IMR-90 (cell line): ENCODE data around the gene SPTBN5. TPM values are rescaled to one million over a fixed set of nuclear protein-coding genes. Genes with fewer than 3 reads are reported as not detected.

ENCODE experiments used
- ATAC-seq: fragments of 200-7000 bp; cut with Tn5 transposase; 2 replicates; pipeline ENCODE4 v1.9.1; 2020; ENCODE audit warnings: low read depth, mild to moderate bottlenecking, moderate library complexity
- BruUV-seq: library from RNA; stranded (reverse); fragments of 400-500 nt; replicated peaks from 2 replicates; lab custom pipeline; 2021; lab: Mats Ljungman, UMichigan
- CTCF ChIA-PET: fragments of 300-600 bp; formaldehyde crosslinking; extraction: SDS; loops from one replicate; lab custom pipeline; 2021; ENCODE audit warnings: antibody characterized with exemption; lab: Yijun Ruan, JAX
- POLR2A ChIA-PET: fragments of 300-600 bp; sonication (Branson Sonifier 250); formaldehyde crosslinking; loops from one replicate; lab custom pipeline; 2022; ENCODE audit warnings: antibody characterized with exemption; ENCODE audit not compliant: unreplicated experiment; lab: Charles Lee
- DNase-seq: peaks from one replicate; pipeline ENCODE4 v3.0.0; 2013
- H2AFZ ChIP-seq: replicated peaks from 2 replicates; pipeline ENCODE3; 2013; ENCODE audit warnings: low read length, mild to moderate bottlenecking; ENCODE audit not compliant: poor library complexity
- H2AK5ac ChIP-seq: 2 replicates; pipeline ENCODE4 v1.6.1; 2013; ENCODE audit warnings: low read depth, low read length, inconsistent platforms
- H2AK9ac ChIP-seq: replicated peaks from 2 replicates; pipeline ENCODE3; 2013; ENCODE audit warnings: mild to moderate bottlenecking, low read depth, low read length, moderate library complexity; ENCODE audit not compliant: poor library complexity
- H2BK120ac ChIP-seq: 2 replicates; pipeline ENCODE4 v1.6.1; 2013; ENCODE audit warnings: low read depth, low read length, inconsistent platforms
- H2BK15ac ChIP-seq: 3 replicates; pipeline ENCODE4 v1.6.1; 2013; ENCODE audit warnings: low read depth, low read length, inconsistent platforms
- H2BK20ac ChIP-seq: 2 replicates; pipeline ENCODE4 v1.6.1; 2013; ENCODE audit warnings: low read depth, mild to moderate bottlenecking, inconsistent platforms, low read length, moderate library complexity
- H2BK5ac ChIP-seq: 2 replicates; pipeline ENCODE4 v1.6.1; 2013; ENCODE audit warnings: mild to moderate bottlenecking, low read depth, low read length, inconsistent platforms; ENCODE audit not compliant: poor library complexity, severe bottlenecking
- H3K14ac ChIP-seq: replicated peaks from 2 replicates; pipeline ENCODE4 v1.6.1; 2013; ENCODE audit warnings: low read depth, low read length, inconsistent platforms
- H3K18ac ChIP-seq: 2 replicates; pipeline ENCODE4 v1.6.1; 2013; ENCODE audit warnings: low read depth, low read length, control low read depth
- H3K23ac ChIP-seq: 2 replicates; pipeline ENCODE4 v1.6.1; 2013; ENCODE audit warnings: low read depth, low read length, inconsistent platforms
- H3K27ac ChIP-seq: 2 replicates; pipeline ENCODE4 v1.5.1; 2013; ENCODE audit warnings: mild to moderate bottlenecking, control low read depth, low read length; ENCODE audit not compliant: insufficient read depth
- H3K27me3 ChIP-seq: 2 replicates; pipeline ENCODE4 v1.6.1; 2013; ENCODE audit warnings: low read length; ENCODE audit not compliant: control insufficient read depth, insufficient read depth
- H3K36me3 ChIP-seq: 2 replicates; pipeline ENCODE4 v1.6.1; 2013; ENCODE audit warnings: low read length, mixed read lengths; ENCODE audit not compliant: control insufficient read depth, insufficient read depth
- H3K4ac ChIP-seq: 2 replicates; pipeline ENCODE4 v1.6.1; 2013; ENCODE audit warnings: low read depth, low read length, inconsistent platforms
- H3K4me1 ChIP-seq: 2 replicates; pipeline ENCODE4 v1.6.1; 2013; ENCODE audit warnings: low read length, mixed read lengths; ENCODE audit not compliant: control insufficient read depth, insufficient read depth
- H3K4me2 ChIP-seq: 2 replicates; pipeline ENCODE4 v1.6.1; 2013; ENCODE audit warnings: low read depth, mild to moderate bottlenecking, control low read depth, low read length, moderate library complexity
- H3K4me3 ChIP-seq: 2 replicates; pipeline ENCODE4 v1.5.1; 2013; ENCODE audit warnings: low read depth, mild to moderate bottlenecking, control low read depth, low read length, moderate library complexity; ENCODE audit not compliant: insufficient read depth
- H3K56ac ChIP-seq: 2 replicates; pipeline ENCODE4 v1.6.1; 2013; ENCODE audit warnings: low read length, inconsistent platforms; ENCODE audit not compliant: insufficient read depth; ENCODE audit errors: extremely low read depth
- H3K79me1 ChIP-seq, 2 experiments: 2 replicates each; pipeline ENCODE4 v1.6.1; 2013; ENCODE audit warnings: low read length in 2 of 2, inconsistent platforms in 1 of 2, low read depth in 1 of 2
- H3K9ac ChIP-seq: 2 replicates; pipeline ENCODE4 v1.6.1; 2013; ENCODE audit warnings: low read depth, low read length, control low read depth
- H3K9me1 ChIP-seq: 2 replicates; pipeline ENCODE4 v1.6.1; 2013; ENCODE audit warnings: low read length, inconsistent platforms; ENCODE audit not compliant: insufficient read depth
- H3K9me3 ChIP-seq: 2 replicates; pipeline ENCODE4 v1.6.1; 2013; ENCODE audit warnings: low read length; ENCODE audit not compliant: control insufficient read depth, insufficient read depth
- H4K20me1 ChIP-seq: 2 replicates; pipeline ENCODE4 v1.6.1; 2013; ENCODE audit warnings: low read length, inconsistent platforms; ENCODE audit not compliant: insufficient read depth
- H4K5ac ChIP-seq: 2 replicates; pipeline ENCODE4 v1.6.1; 2013; ENCODE audit warnings: mild to moderate bottlenecking, low read depth, low read length, control low read depth
- H4K8ac ChIP-seq, 2 experiments: 2 replicates each; pipeline ENCODE4 v1.6.1; 2013; ENCODE audit warnings: low read depth in 2 of 2, low read length in 2 of 2, control low read depth in 1 of 2, inconsistent platforms in 1 of 2
- H4K91ac ChIP-seq: 2 replicates; pipeline ENCODE4 v1.6.1; 2013; ENCODE audit warnings: low read depth, low read length, inconsistent platforms; ENCODE audit not compliant: insufficient read depth
- FOS ChIP-seq: fragments of 150-350 bp; IDR thresholded peaks from 2 replicates; pipeline ENCODE4 v1.6.1; 2016; ENCODE audit warnings: low read depth, low read length
- POLR2A ChIP-seq: IDR thresholded peaks from 2 replicates; pipeline ENCODE4 v1.6.1; 2012; ENCODE audit warnings: mild to moderate bottlenecking, low read depth, low read length
- WGBS, 2 experiments: methylation state at CpG; one replicate each; pipeline versions ENCODE4 v1.1.5 to v1.1.7; 2013; ENCODE audit warnings: missing lambda C conversion rate in 2 of 2; ENCODE audit not compliant: insufficient read length in 1 of 2; ENCODE audit errors: extremely low coverage in 2 of 2; 5-methylcytosine and 5-hydroxymethylcytosine counted together
- dilution Hi-C: fragments of 300-500 bp; cut with HindIII; formaldehyde crosslinking; loops from one replicate; pipeline ENCODE4 v1.14.3; 2018; ENCODE audit warnings: low sequenced_read_pairs; ENCODE audit not compliant: unreplicated experiment
- in situ Hi-C: fragments of 300-500 bp; cut with MboI; formaldehyde crosslinking; loops from 3 replicates; pipeline ENCODE4 v1.14.3; 2019; ENCODE audit warnings: low sequenced_read_pairs, inconsistent platforms, mixed read lengths
- intact Hi-C: fragments of 100-400 bp; cut with micrococcal nuclease; formaldehyde crosslinking; loops from 2 replicates; pipeline ENCODE4 v1.10.0; 2022
- polyA plus RNA-seq, 3 experiments: library from polyadenylated mRNA; depleted of rRNA; stranded (reverse); fragments of >200 nt; gene quantifications; 2 replicates each; pipeline ENCODE4 v1.2.3, GENCODE V29; 2012; ENCODE audit warnings: low replicate concordance in 1 of 3
- total RNA-seq: library from RNA; depleted of rRNA; stranded (reverse); fragments of >200 nt; gene quantifications from 2 replicates; pipeline ENCODE4 v1.2.3, GENCODE V29; 2012

The SPTBN5 gene
- total and polyA plus RNA-seq, 2 of the 4 experiments (the other 2 are of a cell fraction): under 0.01 to 0.38 TPM

DNA sequence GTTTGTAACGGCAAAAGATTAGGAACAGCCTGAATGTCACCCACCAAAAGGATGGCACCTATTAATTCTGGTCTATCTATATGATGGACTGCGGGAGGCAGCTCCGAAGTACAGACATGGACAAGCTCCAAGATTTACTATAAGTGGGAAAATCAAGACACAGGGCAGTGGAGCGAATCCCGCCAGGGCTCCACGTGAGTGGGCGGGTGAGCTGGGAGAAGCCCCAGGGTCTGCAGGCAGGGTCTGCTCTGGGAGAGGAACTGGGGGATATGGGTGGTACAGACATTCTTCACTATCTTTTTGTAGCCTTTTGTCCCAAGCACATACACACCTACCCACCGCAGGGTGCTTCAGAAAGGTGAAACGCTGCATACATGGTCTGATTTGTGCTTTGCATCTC is 38.2 kb upstream of the SPTBN5 start:
- H2BK20ac ChIP-seq: peak overlapping the region; percentile 33
- H4K8ac ChIP-seq: no peak overlapping the region
- H3K36me3 ChIP-seq: no peaks in the 10 kb centered on the region
- DNase-seq: no peak
- ATAC-seq: no peak
- H3K4ac ChIP-seq: peak overlapping the region; percentile 34; the same call in 1 of the 2 replicates
- H2AK5ac ChIP-seq: peak overlapping the region; percentile 72; the same call in 1 of the 2 replicates
- 90% methylated on average over 2 of the region's 9 CpGs; no CpG with 5 or more reads in 1 of the 2 experiments for WGBS, 2 experiments
- H3K56ac ChIP-seq: no peak overlapping the region
- in situ Hi-C loops: no loop called here
- no TSS peak for BruUV-seq
- 0 out of 2 replicates have a peak overlapping the region, but pooled peaks have one; percentile 4 for H4K91ac ChIP-seq
- H3K27ac ChIP-seq: no peak overlapping the region
- POLR2A ChIA-PET: no interaction called here
- no peaks in the 10 kb centered on the region for H3K27me3 ChIP-seq
- H4K5ac ChIP-seq: no peak overlapping the region
- peaks cover 14% of the 10 kb centered on the region; the same call in 1 of the 2 replicates for H4K20me1 ChIP-seq
- no peak overlapping the region for H3K23ac ChIP-seq
- H3K9me1 ChIP-seq: peaks cover 44% of the 10 kb centered on the region
- no peak overlapping the region for H3K18ac ChIP-seq
- CTCF ChIA-PET: no interaction called here
- H3K4me3 ChIP-seq: no peak overlapping the region
- TF ChIP-seq POLR2A (no peak), FOS (no peak)
- H2BK5ac ChIP-seq: no peak overlapping the region
- peaks cover 44 to 80% of the 10 kb centered on the region in 2 experiments for H3K79me1 ChIP-seq
- H3K14ac ChIP-seq: peak overlapping the region; percentile 23; the same call in 1 of the 2 replicates
- H3K4me1 ChIP-seq: peaks cover 29% of the 10 kb centered on the region
- H2AK9ac ChIP-seq: no peak overlapping the region
- intact Hi-C loops: loop anchor here (5.0 kb wide), 1 partner anchor 125 kb away; no protein-coding TSS in a partner anchor
- H2AFZ ChIP-seq: no peak overlapping the region
- H2BK15ac ChIP-seq: no peak overlapping the region; the same call in 2 of the 3 replicates
- H2BK120ac ChIP-seq: no peak overlapping the region
- no peak overlapping the region for H3K9ac ChIP-seq
- no peaks in the 10 kb centered on the region for H3K9me3 ChIP-seq
- dilution Hi-C loops: no loop called here
- H3K4me2 ChIP-seq: no peak overlapping the region
